Measurements from ENCODE around the gene C14orf93. TPM values are rescaled to one million over a fixed set of nuclear protein-coding genes. Genes with fewer than 3 reads are reported as not detected.

C14orf93 gene
- total RNA-seq, 1 donor from 2014 or later = 12.1 TPM

DNA sequence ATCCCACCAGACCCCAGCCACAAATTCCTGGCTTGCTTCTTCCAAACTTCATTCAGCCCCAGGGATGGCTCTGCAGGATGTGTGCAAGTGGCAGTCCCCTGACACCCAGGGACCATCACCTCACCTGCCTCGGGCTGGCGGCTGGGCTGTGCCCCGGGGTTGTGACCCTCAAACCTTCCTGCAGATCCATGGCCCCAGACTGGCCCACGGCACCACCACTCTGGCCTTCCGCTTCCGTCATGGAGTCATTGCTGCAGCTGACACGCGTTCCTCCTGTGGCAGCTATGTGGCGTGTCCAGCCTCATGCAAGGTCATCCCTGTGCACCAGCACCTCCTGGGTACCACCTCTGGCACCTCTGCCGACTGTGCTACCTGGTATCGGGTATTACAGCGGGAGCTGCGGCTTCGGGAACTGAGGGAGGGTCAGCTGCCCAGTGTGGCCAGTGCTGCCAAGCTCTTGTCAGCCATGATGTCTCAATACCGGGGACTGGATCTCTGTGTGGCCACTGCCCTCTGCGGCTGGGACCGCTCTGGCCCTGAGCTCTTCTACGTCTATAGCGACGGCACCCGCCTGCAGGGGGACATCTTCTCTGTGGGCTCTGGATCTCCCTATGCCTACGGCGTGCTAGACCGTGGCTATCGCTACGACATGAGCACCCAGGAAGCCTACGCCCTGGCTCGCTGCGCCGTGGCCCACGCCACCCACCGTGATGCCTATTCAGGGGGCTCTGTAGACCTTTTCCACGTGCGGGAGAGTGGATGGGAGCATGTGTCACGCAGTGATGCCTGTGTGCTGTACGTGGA, 32.4 kb upstream of the C14orf93 start, which contains the start of gene PSMB11:
Gene PSMB11 (plus strand): TSS at position 51 of the 804 bp plus-strand sequence. CDS start 14 bp downstream, at position 65.
- TF ChIP-seq, protein P1, sequence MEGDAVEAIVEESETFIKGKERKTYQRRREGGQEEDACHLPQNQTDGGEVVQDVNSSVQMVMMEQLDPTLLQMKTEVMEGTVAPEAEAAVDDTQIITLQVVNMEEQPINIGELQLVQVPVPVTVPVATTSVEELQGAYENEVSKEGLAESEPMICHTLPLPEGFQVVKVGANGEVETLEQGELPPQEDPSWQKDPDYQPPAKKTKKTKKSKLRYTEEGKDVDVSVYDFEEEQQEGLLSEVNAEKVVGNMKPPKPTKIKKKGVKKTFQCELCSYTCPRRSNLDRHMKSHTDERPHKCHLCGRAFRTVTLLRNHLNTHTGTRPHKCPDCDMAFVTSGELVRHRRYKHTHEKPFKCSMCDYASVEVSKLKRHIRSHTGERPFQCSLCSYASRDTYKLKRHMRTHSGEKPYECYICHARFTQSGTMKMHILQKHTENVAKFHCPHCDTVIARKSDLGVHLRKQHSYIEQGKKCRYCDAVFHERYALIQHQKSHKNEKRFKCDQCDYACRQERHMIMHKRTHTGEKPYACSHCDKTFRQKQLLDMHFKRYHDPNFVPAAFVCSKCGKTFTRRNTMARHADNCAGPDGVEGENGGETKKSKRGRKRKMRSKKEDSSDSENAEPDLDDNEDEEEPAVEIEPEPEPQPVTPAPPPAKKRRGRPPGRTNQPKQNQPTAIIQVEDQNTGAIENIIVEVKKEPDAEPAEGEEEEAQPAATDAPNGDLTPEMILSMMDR (IDR thresholded peaks at IDR 0.05; ENCODE audit: partially characterized antibody, unreplicated experiment) = no peak
- Mint-ChIP-seq H3K27ac (ENCODE audit: unreplicated experiment) (no peak within 1 kb of the TSS), H3K36me3 (ENCODE audit: unreplicated experiment) (peaks cover 2% of the 10 kb centered on the region), H3K4me1 (ENCODE audit: low read depth, unreplicated experiment) (peaks cover 8% of the 10 kb centered on the region), H3K9me3 (ENCODE audit: unreplicated experiment) (peaks cover 5% of the 10 kb centered on the region), H3K4me3 (ENCODE audit: unreplicated experiment) (no peak within 1 kb of the TSS), H3K27me3 (ENCODE audit: unreplicated experiment) (peaks cover 15% of the 10 kb centered on the region)
- DNase-seq = no peak

DNA sequence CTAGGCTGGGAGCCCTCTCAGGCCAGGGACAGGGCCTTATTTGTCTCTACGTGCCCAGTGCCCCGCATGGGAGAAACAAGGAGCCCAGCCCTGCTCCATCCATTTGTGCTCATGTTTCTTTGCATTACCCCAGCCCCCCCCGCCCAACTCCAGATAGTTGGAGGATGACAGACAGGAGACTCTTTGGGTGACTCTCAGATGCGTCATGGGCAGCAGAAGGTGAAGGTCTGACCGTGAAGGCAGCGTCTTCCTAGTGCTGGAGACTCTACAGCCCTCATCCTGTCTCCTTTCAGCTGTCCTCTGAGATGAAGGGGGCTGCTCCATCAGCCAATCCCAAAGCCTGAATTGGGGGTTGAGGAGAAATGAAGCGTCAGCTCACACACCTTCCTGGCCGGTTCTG, 31.8 kb upstream of the C14orf93 start:
- H3K36me3 Mint-ChIP-seq (ENCODE audit: unreplicated experiment) = no peaks in the 10 kb centered on the region
- DNase-seq = no peak
- peaks cover 13% of the 10 kb centered on the region for H3K27me3 Mint-ChIP-seq (ENCODE audit: unreplicated experiment)
- H3K9me3 Mint-ChIP-seq (ENCODE audit: unreplicated experiment) = peaks cover 4% of the 10 kb centered on the region
- no peak overlapping the region for H3K27ac Mint-ChIP-seq (ENCODE audit: unreplicated experiment)
- no peak overlapping the region for H3K4me3 Mint-ChIP-seq (ENCODE audit: unreplicated experiment)
- H3K4me1 Mint-ChIP-seq (ENCODE audit: low read depth, unreplicated experiment) = peaks cover 5% of the 10 kb centered on the region
- TF ChIP-seq, protein P1 (IDR thresholded peaks at IDR 0.05; ENCODE audit: partially characterized antibody, unreplicated experiment) = no peak

DNA sequence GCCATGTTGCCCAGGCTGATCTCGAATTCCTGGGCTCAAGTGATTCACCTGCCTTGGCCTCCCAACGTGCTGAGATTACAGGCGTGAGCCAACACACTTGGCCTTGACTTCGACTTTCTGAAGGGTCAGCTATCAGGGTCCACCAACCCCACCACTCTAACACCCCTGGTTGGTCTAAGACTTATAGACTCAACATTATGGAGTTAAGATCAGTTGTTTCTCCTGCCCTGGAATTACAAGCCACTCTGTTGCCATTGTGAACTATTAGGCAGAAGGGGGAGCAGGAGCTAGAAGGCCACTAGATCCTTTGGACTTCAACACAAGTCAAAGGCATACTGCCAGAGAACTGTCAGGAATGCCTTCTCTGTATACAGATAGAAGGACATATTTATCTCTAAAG, 30.2 kb upstream of the C14orf93 start:
- H3K27me3 Mint-ChIP-seq (ENCODE audit: unreplicated experiment) = peaks cover 13% of the 10 kb centered on the region
- H3K4me1 Mint-ChIP-seq (ENCODE audit: low read depth, unreplicated experiment) = peaks cover 9% of the 10 kb centered on the region
- DNase-seq = no peak
- H3K36me3 Mint-ChIP-seq (ENCODE audit: unreplicated experiment) = no peaks in the 10 kb centered on the region
- H3K27ac Mint-ChIP-seq (ENCODE audit: unreplicated experiment) = no peak overlapping the region
- H3K4me3 Mint-ChIP-seq (ENCODE audit: unreplicated experiment) = no peak overlapping the region
- TF ChIP-seq, protein P1 (IDR thresholded peaks at IDR 0.05; ENCODE audit: partially characterized antibody, unreplicated experiment) = no peak
- peaks cover 4% of the 10 kb centered on the region for H3K9me3 Mint-ChIP-seq (ENCODE audit: unreplicated experiment)

DNA sequence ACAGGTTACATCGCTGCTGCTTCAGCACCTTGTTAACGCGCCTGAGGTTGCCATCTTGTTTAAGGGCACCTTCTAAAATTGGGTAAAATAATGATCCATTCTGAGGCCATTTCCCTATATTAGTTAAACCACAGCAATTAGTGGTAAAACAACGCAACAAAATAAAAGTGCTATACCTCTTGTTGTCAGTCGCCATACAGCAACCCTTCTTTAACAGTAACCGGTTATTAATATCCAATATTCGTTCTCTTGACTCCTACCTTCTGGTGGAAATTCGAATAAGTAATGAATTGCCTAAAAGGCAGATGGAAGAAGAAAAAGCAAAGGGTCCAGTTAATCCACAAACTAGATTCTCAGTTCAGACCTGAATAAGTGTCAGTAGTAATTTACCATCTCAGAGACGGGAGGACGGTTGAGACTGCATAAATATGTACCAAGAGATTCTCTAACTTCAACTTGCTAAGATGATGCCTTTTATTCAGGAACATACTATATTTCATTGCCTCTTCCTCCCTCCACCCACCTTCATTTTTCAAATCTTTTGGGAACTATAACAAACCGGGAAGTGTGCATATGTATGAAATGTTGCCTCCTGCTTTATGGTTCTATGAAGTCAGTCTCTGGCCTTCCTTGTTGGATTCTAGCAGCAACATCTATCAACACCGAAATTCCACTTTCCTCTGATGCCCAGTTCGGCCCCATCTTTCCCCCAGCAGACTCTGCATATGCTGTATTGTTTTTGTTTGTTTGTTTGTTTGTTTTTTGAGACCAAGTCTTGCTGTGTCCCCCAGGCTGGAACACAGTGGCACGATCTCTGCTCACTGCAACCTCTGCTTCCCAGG, 25.6 kb upstream of the C14orf93 start:
- Mint-ChIP-seq H3K36me3 (ENCODE audit: unreplicated experiment) (peaks cover 7% of the 10 kb centered on the region), H3K27me3 (ENCODE audit: unreplicated experiment) (peaks cover 6% of the 10 kb centered on the region), H3K9me3 (ENCODE audit: unreplicated experiment) (peaks cover 5% of the 10 kb centered on the region), H3K27ac (ENCODE audit: unreplicated experiment) (peak overlapping the region; percentile 98), H3K4me1 (ENCODE audit: low read depth, unreplicated experiment) (peaks cover 14% of the 10 kb centered on the region), H3K4me3 (ENCODE audit: unreplicated experiment) (peak overlapping the region; percentile 88)
- no peak for DNase-seq
- TF ChIP-seq, protein P1 (IDR thresholded peaks at IDR 0.05; ENCODE audit: partially characterized antibody, unreplicated experiment) = no peak
